Skeletal muscle satellite cell (primary cell): ENCODE data around the gene C2orf78.

Source experiments
- H3K27me3 ChIP-seq: 2 replicates; pipeline ENCODE4 v1.7.0; 2013; ENCODE audit warnings: low read length; ENCODE audit not compliant: control insufficient read depth, insufficient read depth
- H3K36me3 ChIP-seq: 2 replicates; pipeline ENCODE4 v1.7.0; 2013; ENCODE audit warnings: mild to moderate bottlenecking, control low read depth, low read length; ENCODE audit not compliant: insufficient read depth
- H3K4me1 ChIP-seq: 2 replicates; pipeline ENCODE4 v1.7.0; 2013; ENCODE audit warnings: low read length; ENCODE audit not compliant: control insufficient read depth, insufficient read depth
- H3K4me2 ChIP-seq: 2 replicates; pipeline ENCODE4 v1.7.0; 2013; ENCODE audit warnings: mild to moderate bottlenecking, low read length
- H3K4me3 ChIP-seq: 2 replicates; pipeline ENCODE4 v1.7.0; 2013; ENCODE audit warnings: low read length
- H3K9ac ChIP-seq: 2 replicates; pipeline ENCODE4 v1.7.0; 2013; ENCODE audit warnings: mild to moderate bottlenecking, low read depth, low read length, moderate library complexity
- H3K9me3 ChIP-seq: replicated peaks from 2 replicates; pipeline ENCODE4 v1.7.0; 2013; ENCODE audit warnings: mild to moderate bottlenecking, control low read depth, low read length

C2orf78 gene

DNA sequence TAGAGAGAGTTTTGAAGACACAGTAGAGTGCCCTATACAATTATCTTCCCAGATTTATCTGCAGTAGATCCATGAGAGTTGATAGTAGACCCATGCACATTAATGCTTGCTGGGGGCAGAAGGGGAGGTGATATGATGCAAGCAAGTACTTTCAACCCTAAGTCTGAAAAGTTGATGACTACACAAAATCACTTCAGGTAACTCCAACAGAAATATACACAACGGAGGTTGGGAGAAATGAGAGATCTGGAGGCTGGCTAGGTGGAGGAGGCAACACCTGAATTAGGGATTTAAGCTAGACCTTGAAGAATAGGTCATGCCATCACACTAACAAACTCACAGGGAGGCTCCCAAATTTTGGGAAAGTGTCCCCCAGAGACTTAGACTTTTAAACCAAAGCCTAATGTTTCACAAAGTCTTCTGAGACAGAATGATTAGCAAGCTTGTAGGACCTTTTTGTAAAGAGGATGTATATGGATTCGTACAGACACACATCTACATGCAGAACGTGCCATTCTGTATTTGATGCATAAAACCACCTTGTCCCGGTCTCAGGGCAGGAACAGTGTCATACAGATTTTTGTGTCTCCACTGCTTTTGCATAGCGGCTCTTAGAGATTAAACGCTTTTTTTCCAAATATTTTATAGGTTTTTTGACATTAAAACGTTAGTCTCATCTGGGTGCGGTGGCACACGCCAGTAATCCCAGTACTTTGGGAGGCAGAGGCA is 43.8 kb downstream of the C2orf78 start:
- Histone ChIP-seq H3K4me1 (peaks cover 34% of the 10 kb centered on the region), H3K9me3 (no peaks in the 10 kb centered on the region), H3K4me3 (peak overlapping the region; percentile 84)

DNA sequence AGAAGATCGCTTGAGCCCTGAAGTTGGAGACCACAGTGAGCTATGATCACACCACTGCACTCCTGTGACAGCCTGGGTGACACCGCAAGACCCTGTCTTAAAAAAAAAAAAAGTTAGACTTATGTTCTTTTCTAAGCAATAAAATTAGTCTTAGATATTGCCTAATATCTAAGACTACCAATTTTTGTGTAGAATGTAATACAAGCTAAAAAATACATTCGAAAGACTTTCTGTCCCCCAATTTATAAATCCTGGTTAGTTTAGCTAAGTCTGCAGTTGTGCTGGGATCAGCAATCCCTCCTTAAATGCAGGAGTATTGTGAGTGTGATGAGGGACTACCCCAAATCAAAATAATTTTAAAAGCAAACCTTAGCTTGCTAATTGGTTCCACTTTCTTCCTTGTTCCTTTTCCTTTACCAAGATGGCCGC is 44.4 kb downstream of the C2orf78 start:
- Histone ChIP-seq H3K27me3 (no peaks in the 10 kb centered on the region), H3K36me3 (peaks cover 12% of the 10 kb centered on the region), H3K4me3 (peak overlapping the region; percentile 84), H3K4me2 (peak overlapping the region; percentile 90), H3K4me1 (peaks cover 34% of the 10 kb centered on the region), H3K9ac (no peak overlapping the region), H3K9me3 (no peaks in the 10 kb centered on the region)

More for the DNA sequence above, 43.8 kb downstream of the C2orf78 start:
- Histone ChIP-seq H3K4me2 (peak overlapping the region; percentile 90), H3K9ac (no peak overlapping the region), H3K27me3 (no peaks in the 10 kb centered on the region), H3K36me3 (peaks cover 6% of the 10 kb centered on the region)

DNA sequence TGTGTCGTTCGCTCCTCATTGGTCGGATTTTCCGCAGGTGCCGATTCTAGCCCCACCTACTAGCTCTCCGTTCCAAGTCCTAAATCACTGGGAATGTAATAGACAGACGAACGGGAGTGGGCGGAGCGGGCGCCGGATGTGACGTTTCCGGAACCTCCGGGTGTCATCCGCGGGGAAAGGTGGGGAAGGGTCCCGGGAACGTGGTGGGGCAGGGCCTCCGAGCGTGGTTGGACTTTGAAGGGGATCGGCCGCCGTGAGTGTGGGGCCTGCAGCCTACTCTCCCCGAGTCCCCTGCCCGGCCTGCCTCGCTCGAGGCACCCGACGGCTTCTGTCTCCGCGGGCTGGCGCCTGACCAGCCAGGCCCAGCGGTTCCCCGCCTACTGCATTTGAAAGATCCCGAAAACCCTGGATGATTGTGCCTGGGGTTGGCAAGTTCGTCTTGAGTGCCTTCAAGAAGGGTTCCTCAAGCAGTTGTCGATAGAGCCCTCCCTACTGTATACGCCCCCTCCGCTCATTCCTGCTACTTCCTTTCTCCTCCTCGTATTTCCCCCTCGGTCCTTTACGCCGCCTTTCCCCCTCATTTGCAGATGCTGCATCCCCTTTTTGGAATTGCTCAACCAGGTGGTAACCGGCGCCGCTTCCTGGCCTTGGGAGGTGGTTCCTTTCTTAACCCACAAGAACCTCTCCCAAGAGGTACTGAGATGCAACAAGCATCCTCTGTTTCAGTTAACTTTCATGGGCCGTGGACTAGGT is 45.0 kb downstream of the C2orf78 start, which contains the start of gene STAMBP:
TSS of gene STAMBP (plus strand) at position 144 of the 753 bp plus-strand sequence. CDS start 1,896 bp downstream, outside the sequence.
- H3K4me1 ChIP-seq = peaks cover 34% of the 10 kb centered on the region
- H3K4me3 ChIP-seq = peak within 1 kb of the TSS; percentile 84
- peak within 1 kb of the TSS; percentile 90 for H3K4me2 ChIP-seq
- H3K9me3 ChIP-seq = no peaks in the 10 kb centered on the region
- H3K27me3 ChIP-seq = no peaks in the 10 kb centered on the region
- peak within 1 kb of the TSS; percentile 92 for H3K9ac ChIP-seq
- H3K36me3 ChIP-seq = peaks cover 16% of the 10 kb centered on the region

DNA sequence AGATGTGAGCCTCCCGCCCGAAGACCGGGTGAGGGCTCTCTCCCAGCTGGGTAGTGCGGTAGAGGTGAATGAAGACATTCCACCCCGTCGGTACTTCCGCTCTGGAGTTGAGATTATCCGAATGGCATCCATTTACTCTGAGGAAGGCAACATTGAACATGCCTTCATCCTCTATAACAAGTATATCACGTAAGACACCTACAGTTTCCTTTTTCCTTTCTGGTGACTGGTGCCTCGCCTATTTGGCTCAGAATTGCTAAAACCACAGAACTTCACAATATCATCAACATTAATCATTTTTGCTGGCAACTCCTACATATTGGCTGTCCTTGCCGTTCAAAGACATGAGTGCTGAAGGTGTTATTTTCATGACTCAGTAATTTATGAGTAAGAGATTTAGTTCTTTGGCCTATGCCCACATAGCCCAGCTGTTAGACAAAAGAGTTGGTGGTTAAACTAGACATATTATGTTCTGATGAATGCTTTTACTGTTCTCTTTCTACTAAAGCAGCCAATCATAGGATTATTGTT is 47.0 kb downstream of the C2orf78 start:
- peaks cover 18% of the 10 kb centered on the region for H3K36me3 ChIP-seq
- peak overlapping the region; percentile 90 for H3K4me2 ChIP-seq
- no peak overlapping the region for H3K9ac ChIP-seq
- no peaks in the 10 kb centered on the region for H3K27me3 ChIP-seq
- no peaks in the 10 kb centered on the region for H3K9me3 ChIP-seq
- peak overlapping the region; percentile 33 for H3K4me3 ChIP-seq
- peaks cover 31% of the 10 kb centered on the region for H3K4me1 ChIP-seq

DNA sequence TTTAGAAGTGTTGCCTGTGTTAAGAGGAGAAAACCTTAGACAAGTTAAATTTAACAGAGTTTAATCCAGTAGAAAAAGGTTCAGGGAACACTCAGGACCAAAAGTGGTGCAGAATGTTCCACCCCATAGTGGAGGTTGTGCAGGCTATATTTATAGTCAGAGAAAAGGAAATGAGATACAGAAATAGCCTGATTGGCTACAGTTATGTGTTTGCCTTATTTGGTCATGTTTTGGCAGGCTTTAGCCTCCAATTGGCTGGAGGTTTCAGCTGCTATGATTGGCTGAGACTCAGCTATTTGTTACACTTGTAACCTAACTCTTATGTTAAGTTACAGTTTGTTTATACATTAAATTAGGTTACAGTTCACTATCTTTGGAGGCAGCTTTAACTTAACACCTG is 48.9 kb downstream of the C2orf78 start:
- Histone ChIP-seq H3K27me3 (no peaks in the 10 kb centered on the region), H3K4me2 (no peak overlapping the region), H3K36me3 (peaks cover 18% of the 10 kb centered on the region), H3K4me3 (no peak overlapping the region), H3K4me1 (peaks cover 31% of the 10 kb centered on the region), H3K9ac (no peak overlapping the region), H3K9me3 (no peaks in the 10 kb centered on the region)

DNA sequence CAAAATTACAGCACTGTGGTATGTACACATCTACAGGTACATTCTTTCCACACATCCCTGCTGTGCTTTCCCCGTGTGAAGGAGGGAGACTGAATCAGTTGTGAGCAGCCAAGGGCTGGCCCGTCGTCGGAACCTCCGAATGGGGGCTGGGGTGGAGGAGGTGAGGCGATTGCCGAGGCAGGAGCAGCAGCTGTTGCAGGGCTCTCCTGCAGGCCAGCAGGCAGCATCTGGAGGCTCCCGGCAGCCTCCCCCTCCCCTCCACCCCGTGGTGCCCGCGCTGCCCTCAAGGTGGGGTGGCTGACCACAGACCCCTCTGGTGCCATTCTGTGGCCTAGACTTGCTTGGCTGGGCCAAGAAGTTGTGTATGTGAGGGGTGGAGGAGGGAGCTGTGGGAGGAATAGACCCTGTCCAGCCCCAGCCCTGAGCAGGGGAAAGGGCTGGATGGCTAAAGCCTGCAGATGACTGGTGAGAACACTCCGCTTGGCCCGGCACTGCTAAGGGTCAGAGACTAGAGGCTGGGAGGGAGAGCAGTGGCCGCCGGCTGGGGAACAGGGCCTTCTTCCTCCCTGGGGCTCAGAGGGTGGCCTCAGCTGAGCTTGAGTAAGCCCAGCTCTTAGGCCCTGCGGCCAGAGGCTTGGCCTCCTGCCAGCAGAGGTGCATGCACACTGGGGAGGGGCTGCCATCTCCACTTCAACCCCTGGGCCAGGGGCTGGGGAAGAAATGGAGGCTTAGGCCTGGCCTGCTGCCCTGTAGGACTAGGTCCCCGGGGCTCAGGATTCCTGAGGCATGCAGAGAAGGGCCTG is 52.4 kb downstream of the C2orf78 start:
- no peak overlapping the region for H3K9ac ChIP-seq
- H3K36me3 ChIP-seq = peaks cover 18% of the 10 kb centered on the region
- no peak overlapping the region for H3K4me2 ChIP-seq
- no peaks in the 10 kb centered on the region for H3K27me3 ChIP-seq
- peaks cover 27% of the 10 kb centered on the region for H3K4me1 ChIP-seq
- H3K4me3 ChIP-seq = no peak overlapping the region
- H3K9me3 ChIP-seq = no peaks in the 10 kb centered on the region

DNA sequence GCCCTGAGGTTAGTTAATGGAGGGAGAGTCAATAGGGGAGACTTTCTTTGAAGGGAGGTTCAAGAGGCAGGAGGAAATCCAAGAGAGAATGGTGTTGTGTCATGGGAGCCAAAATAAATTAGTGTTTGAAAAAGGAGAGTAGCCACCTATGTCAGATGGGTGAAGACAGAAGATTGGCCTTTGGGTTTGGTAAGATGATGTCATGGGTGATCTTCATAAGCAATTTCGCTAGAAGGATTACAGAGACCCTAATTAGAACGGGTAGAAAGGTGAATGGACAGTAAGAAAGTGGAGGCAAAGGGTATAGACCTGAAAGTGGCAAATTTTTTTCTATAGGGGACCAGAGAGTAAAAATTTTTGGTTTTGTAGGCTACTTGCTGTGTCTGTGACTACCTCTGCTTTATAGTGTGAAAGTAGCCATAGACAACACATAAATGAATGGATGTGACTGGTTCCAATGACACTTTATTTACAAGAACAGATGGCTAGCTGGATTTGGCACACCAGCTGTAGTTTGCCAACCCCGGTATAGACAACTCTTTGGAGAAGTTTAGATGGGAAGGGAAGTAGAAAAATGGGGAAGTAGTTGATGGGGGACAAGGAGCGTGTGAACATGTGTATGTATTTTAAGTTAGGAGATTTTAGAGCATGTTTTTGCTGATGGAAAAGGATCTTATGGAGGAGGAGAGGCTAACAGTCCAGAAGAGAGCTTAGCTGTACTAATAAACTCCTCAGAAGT is 54.0 kb downstream of the C2orf78 start:
- H3K9ac ChIP-seq = no peak overlapping the region
- H3K4me1 ChIP-seq = peaks cover 18% of the 10 kb centered on the region

DNA sequence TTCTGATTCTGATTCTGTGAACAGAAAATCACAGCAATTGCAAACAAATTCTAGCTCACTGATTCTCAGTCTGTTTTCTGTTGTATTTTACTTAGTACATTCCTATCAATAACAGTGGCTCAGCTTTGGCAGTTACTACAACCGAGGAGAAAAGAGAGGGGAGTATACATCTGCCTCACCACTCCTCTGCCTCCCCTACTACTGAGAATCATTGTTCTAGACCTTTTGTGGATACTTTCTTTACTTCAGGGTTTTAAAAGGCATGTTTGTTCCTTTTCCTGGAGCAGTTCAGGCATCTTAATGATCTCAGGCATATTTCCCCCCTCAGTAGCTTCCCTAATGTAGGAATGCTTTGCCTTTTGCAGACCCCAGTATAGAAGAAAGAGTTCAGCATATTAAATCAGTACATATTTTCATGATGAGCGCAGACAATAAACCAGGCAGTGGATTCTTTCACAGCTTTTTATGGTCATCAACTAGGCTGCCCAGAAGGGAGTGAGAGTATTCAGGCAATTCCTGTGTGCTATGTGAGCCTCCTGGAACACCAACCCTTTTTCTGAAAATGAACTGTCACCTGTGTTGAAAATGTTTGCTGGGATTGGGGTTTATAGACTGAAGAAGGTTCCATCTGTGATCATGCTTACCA is 55.0 kb downstream of the C2orf78 start:
- Histone ChIP-seq H3K36me3 (peaks cover 6% of the 10 kb centered on the region), H3K4me3 (no peak overlapping the region), H3K9ac (peak overlapping the region; percentile 3), H3K4me1 (peaks cover 18% of the 10 kb centered on the region), H3K4me2 (no peak overlapping the region), H3K27me3 (no peaks in the 10 kb centered on the region), H3K9me3 (no peaks in the 10 kb centered on the region)

More for the DNA sequence above, 54.0 kb downstream of the C2orf78 start:
- Histone ChIP-seq H3K27me3 (no peaks in the 10 kb centered on the region), H3K4me2 (no peak overlapping the region), H3K36me3 (peaks cover 10% of the 10 kb centered on the region), H3K9me3 (no peaks in the 10 kb centered on the region), H3K4me3 (no peak overlapping the region)

DNA sequence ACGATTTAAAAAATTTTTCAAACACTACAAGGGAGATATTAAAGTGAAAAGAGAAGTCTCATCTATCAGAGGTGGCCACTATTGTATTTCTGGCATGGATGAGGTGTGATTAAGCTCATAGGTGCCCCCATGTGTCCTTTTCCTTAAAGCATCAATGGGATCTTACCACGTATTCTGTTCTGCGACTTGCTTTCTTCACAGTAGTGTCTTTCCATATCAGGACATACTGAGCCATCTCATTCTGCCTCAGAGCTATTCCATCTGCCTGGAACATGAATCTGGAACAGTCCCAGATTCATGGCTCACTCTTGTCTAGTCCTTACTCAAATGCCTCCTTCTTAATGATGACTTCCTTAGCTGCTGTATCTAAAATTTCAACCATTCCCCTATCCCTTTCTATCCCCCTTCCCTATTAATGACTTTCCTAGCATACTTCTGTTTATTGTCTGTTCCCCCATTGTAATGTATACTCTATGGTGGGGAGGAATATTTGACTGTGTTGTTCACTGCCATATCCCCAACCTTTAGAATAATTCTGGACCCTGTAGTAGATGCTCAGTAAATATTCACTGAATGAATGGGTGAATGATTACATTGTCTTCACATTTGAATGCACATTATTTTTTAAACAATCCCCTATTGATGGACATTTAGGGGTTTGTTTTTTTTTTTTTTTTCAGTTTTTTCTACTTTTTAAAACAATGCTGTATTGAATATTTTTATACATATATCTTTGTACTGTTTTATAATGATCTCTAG is 55.8 kb downstream of the C2orf78 start:
- H3K9me3 ChIP-seq = no peaks in the 10 kb centered on the region
- H3K4me3 ChIP-seq = no peak overlapping the region
- peaks cover 9% of the 10 kb centered on the region for H3K36me3 ChIP-seq
- H3K4me1 ChIP-seq = peaks cover 18% of the 10 kb centered on the region
- no peak overlapping the region for H3K9ac ChIP-seq
- H3K4me2 ChIP-seq = no peak overlapping the region
- H3K27me3 ChIP-seq = no peaks in the 10 kb centered on the region
